ENCODE results near the gene NMUR1. TPM values are rescaled to one million over a fixed set of nuclear protein-coding genes. Genes with fewer than 3 reads are reported as not detected.

Gene NMUR1
- total RNA-seq, 2 donors from 2014 or later, result 2.3 to 6.3 TPM

DNA sequence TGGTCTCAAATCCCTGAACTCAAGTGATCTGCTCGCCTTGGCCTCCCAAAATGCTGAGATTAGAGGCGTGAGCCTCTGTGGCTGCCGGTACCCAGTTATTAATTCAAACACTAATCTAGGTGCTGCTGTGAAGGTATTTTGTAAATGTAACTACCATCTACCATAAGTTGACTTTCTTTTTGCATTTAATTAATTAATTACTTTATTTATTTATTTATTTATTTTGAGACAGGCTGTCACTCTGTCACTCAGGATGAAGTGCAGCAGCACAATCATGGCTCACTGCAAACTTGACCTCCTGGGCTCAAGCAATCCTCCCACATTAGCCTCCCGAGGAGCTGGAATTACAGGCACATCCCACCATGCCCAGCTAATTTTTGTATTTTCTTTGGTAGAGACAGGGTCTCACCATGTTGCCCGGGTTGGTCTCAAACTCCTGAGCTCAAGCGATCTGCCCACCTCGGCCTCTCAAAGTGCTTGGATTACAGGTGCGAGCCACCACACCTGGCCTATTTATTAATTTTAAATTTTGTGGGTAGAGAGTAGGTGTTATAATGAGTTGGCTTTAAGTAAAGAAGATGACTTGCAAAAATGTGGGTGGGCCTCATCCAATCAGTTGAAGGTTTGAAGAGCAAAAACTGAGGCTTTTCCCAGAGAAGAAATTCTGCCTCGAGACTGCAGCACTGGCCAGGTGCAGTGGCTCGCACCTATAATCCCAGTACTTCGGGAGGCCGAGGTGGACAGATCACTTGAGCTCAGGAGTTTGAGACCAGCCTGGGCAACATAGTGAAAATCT is 17.3 kb upstream of the NMUR1 start:
- H3K36me3 ChIP-seq (replicated peaks in 1 of 2; ENCODE audit: insufficient read depth in 1 of 2, low read depth in 2 of 2), result no peaks in the 10 kb centered on the region
- no peaks in the 10 kb centered on the region for H3K27me3 ChIP-seq
- 90 to 91% methylated on average over 12 of the region's 12 CpGs for WGBS, 2 donors
- H3K4me3 ChIP-seq, result no peak overlapping the region
- no peaks in the 10 kb centered on the region for H3K4me1 ChIP-seq
- no peak overlapping the region for H3K27ac ChIP-seq
- DNase-seq (no peak), ATAC-seq (no peak)
- TF ChIP-seq, protein P1, sequence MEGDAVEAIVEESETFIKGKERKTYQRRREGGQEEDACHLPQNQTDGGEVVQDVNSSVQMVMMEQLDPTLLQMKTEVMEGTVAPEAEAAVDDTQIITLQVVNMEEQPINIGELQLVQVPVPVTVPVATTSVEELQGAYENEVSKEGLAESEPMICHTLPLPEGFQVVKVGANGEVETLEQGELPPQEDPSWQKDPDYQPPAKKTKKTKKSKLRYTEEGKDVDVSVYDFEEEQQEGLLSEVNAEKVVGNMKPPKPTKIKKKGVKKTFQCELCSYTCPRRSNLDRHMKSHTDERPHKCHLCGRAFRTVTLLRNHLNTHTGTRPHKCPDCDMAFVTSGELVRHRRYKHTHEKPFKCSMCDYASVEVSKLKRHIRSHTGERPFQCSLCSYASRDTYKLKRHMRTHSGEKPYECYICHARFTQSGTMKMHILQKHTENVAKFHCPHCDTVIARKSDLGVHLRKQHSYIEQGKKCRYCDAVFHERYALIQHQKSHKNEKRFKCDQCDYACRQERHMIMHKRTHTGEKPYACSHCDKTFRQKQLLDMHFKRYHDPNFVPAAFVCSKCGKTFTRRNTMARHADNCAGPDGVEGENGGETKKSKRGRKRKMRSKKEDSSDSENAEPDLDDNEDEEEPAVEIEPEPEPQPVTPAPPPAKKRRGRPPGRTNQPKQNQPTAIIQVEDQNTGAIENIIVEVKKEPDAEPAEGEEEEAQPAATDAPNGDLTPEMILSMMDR (IDR thresholded peaks at IDR 0.05), result no peak
- TF ChIP-seq POLR2A (IDR thresholded peaks at IDR 0.05), result no peak
- H3K9me3 ChIP-seq, result peaks cover 0 to under 1% (median 0%) of the 10 kb centered on the region in 3 donors
- intact Hi-C loops (cut with DNase I), result no loop called here

DNA sequence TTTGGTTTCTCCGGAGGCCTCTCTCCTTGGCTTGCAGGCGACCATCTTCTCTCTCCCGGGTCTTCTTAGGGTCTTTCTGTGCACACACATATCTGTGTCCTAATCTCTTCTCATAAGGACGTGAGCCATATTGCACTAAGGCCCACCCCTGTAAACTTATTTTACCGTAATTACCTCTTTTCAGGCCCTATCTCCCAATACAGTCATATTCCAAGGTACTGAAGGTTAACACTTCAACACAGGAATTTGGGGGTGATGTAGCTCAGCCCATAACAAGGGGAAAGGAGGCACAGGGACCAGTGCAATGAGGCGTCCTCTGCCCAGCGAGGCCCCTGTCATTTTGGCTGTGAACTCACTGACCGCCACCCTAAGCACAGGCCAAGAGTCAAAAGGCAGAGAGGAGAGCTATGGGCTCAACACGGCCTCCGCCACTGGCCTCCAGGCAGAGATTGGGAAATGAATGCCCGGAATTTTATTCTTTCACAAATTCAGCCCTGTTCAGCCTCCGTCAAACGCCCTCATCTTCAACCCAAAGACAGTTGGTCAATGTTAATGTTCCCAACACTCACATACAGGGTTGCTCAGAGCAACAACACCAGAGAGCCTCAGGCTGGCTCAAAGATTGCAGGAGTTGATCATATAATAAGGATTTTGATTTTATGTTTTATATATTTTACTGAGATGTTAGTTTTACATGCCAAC is 15.9 kb upstream of the NMUR1 start:
- no peaks in the 10 kb centered on the region for H3K36me3 ChIP-seq (replicated peaks in 1 of 2; ENCODE audit: insufficient read depth in 1 of 2, low read depth in 2 of 2)
- TF ChIP-seq POLR2A (IDR thresholded peaks at IDR 0.05), result no peak
- TF ChIP-seq, protein P1 (IDR thresholded peaks at IDR 0.05), result no peak
- ATAC-seq (no peak), DNase-seq (no peak)
- intact Hi-C loops (cut with DNase I), result no loop called here
- no peak overlapping the region for H3K4me3 ChIP-seq
- WGBS, 2 donors, result 80 to 83% methylated on average over 13 of the region's 13 CpGs
- H3K27me3 ChIP-seq, result no peaks in the 10 kb centered on the region
- no peak overlapping the region for H3K27ac ChIP-seq
- no peaks in the 10 kb centered on the region for H3K4me1 ChIP-seq
- no peaks in the 10 kb centered on the region for H3K9me3 ChIP-seq

DNA sequence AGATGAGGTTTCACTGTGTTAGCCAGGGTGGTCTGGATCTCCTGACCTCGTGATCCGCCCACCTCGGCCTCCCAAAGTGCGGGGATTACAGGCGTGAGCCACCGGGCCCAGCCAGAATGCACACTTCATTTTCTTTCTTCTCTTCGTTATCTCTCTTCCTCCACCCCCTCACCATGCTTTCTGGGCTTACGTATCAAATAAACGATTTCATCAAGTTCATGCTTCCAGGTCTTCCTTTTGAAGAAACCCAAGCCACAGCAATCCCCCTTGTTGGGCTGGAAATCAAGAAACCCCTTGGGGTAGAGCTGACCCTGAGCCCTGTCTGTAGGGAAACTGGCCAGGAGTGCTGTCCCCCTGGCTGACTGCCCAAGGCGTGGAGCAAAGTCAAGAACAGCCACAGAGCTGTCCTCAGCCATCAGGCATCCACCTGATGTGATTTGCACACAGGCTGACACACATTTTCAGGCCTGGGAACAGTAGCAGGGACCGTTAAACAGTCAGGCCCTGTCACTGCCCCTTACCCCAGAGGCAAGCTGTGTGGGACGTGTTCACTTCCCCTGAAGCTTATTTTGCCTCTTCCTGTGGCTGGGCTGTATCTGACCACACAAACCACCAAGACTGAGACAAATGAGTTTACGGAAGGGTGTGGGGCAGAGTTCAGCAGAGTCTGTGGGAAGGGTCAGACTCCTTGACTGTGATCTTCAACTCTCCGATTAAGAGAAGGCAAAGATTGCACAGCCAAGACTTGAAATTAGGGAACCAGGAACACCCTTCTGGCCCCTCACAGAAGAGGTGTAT is 15.1 kb upstream of the NMUR1 start:
- Histone ChIP-seq H3K27me3 (no peaks in the 10 kb centered on the region), H3K27ac (no peak overlapping the region), H3K4me1 (no peaks in the 10 kb centered on the region), H3K9me3 (no peaks in the 10 kb centered on the region), H3K4me3 (no peak overlapping the region), H3K36me3 (replicated peaks in 1 of 2; ENCODE audit: insufficient read depth in 1 of 2, low read depth in 2 of 2) (no peaks in the 10 kb centered on the region)
- no peak for TF ChIP-seq POLR2A (IDR thresholded peaks at IDR 0.05)
- intact Hi-C loops (cut with DNase I), result no loop called here
- WGBS, 2 donors, result 56 to 67% methylated on average over 13 to 14 of the region's 14 CpGs
- ATAC-seq, result peak; percentile 24
- peak in 2 of 4 donors; percentile 13 to 64 for DNase-seq

DNA sequence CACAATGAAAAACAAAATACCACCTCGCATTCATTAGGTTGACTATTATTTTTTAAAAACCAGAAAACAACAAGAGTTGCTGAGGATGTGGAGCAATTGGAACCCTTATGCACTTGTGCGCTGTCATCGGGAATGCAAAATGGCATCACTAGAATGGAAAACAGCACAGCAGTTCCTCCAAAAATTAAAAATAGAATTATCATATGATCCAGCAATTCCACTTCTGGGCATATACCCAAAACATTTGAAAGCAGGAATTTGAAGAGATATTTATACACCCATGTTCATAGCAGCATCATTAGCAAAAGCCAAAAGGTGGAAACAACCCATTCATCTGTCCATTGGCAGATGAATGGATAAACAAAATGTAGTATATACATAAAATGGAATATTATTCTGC is 11.9 kb upstream of the NMUR1 start:
- H3K9me3 ChIP-seq, result no peaks in the 10 kb centered on the region
- no peaks in the 10 kb centered on the region for H3K4me1 ChIP-seq
- intact Hi-C loops (cut with DNase I), result no loop called here
- no peak overlapping the region for H3K27ac ChIP-seq
- 81 to 84% methylated on average over 3 of the region's 3 CpGs for WGBS, 2 donors
- no peaks in the 10 kb centered on the region for H3K36me3 ChIP-seq (replicated peaks in 1 of 2; ENCODE audit: insufficient read depth in 1 of 2, low read depth in 2 of 2)
- no peak for TF ChIP-seq POLR2A (IDR thresholded peaks at IDR 0.05)
- TF ChIP-seq, protein P1 (IDR thresholded peaks at IDR 0.05), result no peak
- DNase-seq, result no peak
- no peak overlapping the region for H3K4me3 ChIP-seq
- no peaks in the 10 kb centered on the region for H3K27me3 ChIP-seq
- ATAC-seq, result no peak

DNA sequence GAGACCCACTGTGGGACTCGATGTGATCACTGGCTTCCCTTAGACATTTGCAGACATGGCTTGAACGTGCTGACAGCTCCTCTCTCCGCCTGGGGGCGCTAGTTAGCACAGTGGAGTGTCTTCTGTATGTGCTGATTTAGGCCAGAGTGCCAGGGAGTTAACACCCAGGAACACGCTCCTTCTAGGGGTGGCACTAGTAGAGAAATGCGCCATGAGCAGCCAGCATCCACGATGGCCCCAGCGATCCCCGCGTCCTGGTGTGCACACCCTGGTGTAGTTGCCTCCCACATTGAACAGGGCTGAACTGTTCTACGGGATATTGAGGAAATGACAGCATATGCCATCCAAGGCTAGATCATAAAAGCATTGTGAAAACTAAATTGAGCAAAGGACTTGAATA is 11.4 kb upstream of the NMUR1 start:
- no peak overlapping the region for H3K27ac ChIP-seq
- H3K4me3 ChIP-seq, result no peak overlapping the region
- ATAC-seq, result no peak
- H3K4me1 ChIP-seq, result no peaks in the 10 kb centered on the region
- TF ChIP-seq, protein P1 (IDR thresholded peaks at IDR 0.05), result no peak
- no peak for TF ChIP-seq POLR2A (IDR thresholded peaks at IDR 0.05)
- H3K9me3 ChIP-seq, result no peaks in the 10 kb centered on the region
- H3K36me3 ChIP-seq (replicated peaks in 1 of 2; ENCODE audit: insufficient read depth in 1 of 2, low read depth in 2 of 2), result no peaks in the 10 kb centered on the region
- no peak for DNase-seq
- intact Hi-C loops (cut with DNase I), result no loop called here
- H3K27me3 ChIP-seq, result no peaks in the 10 kb centered on the region
- WGBS, 2 donors, result 48 to 58% methylated on average over 11 of the region's 11 CpGs

Measured in body of pancreas (tissue), 4 donors.